Activated T-cell treated with anti-CD3 and anti-CD28 coated beads, Interleukin-2, amount 50 U/mL, for 48 hours (primary cell): Measurements from ENCODE around the gene ABTB2.

Source experiments
- DNase-seq, 2 experiments: peaks; one replicate each; pipeline ENCODE4 v3.0.0-alpha.2; 2020

Gene ABTB2

GRCh38 chr11:34161812-34162492 lies 195.9 kb downstream of the ABTB2 start:
- peak; percentile 62 to 73 for DNase-seq

GRCh38 chr11:34161361-34161760 lies 196.4 kb downstream of the ABTB2 start:
- no peak for DNase-seq

GRCh38 chr11:34160791-34161190 lies 197.0 kb downstream of the ABTB2 start:
- no peak for DNase-seq

GRCh38 chr11:34160049-34160721 lies 197.6 kb downstream of the ABTB2 start:
- no peak for DNase-seq

GRCh38 chr11:34158661-34159060 lies 199.1 kb downstream of the ABTB2 start:
- DNase-seq, result peak; percentile 41 to 55

- DNase-seq, result no peak
These were observed 200.6 kb downstream of the ABTB2 start for GRCh38 chr11:34157163-34157562.

- no peak for DNase-seq
These were observed 202.1 kb downstream of the ABTB2 start for GRCh38 chr11:34155757-34156062.

- DNase-seq, result no peak
These were observed 202.6 kb downstream of the ABTB2 start for GRCh38 chr11:34155057-34155756.

- no peak for DNase-seq
These were observed 203.5 kb downstream of the ABTB2 start for GRCh38 chr11:34154059-34154875.

- no peak for DNase-seq
These were observed 205.6 kb downstream of the ABTB2 start for GRCh38 chr11:34151916-34152845.

GRCh38 chr11:34151166-34151565 lies 206.6 kb downstream of the ABTB2 start:
- DNase-seq, result no peak

GRCh38 chr11:34150494-34151151 lies 207.2 kb downstream of the ABTB2 start:
- no peak for DNase-seq

GRCh38 chr11:34149786-34150185 lies 208.0 kb downstream of the ABTB2 start:
- no peak for DNase-seq

GRCh38 chr11:34149274-34149673 lies 208.5 kb downstream of the ABTB2 start:
- no peak for DNase-seq

GRCh38 chr11:34148504-34149165 lies 209.2 kb downstream of the ABTB2 start:
- no peak for DNase-seq

- DNase-seq, result no peak
These were observed 210.2 kb downstream of the ABTB2 start for GRCh38 chr11:34147581-34147980.

- no peak for DNase-seq
These were observed 210.9 kb downstream of the ABTB2 start for GRCh38 chr11:34146866-34147265.

- DNase-seq, result no peak
These were observed 211.4 kb downstream of the ABTB2 start for GRCh38 chr11:34146411-34146810.

- no peak for DNase-seq
These were observed 211.9 kb downstream of the ABTB2 start for GRCh38 chr11:34145847-34146381.

- no peak for DNase-seq
These were observed 212.7 kb downstream of the ABTB2 start for GRCh38 chr11:34145073-34145472.

GRCh38 chr11:34143048-34143447 lies 214.8 kb downstream of the ABTB2 start:
- DNase-seq, result no peak
